B cell (primary cell): Measurements from ENCODE around the gene CDKN2D. TPM values are rescaled to one million over a fixed set of nuclear protein-coding genes. Genes with fewer than 3 reads are reported as not detected.

Source experiments
- ATAC-seq: fragments of 200-7000 bp; cut with Tn5 transposase; one replicate; pipeline ENCODE4 v1.10.0; 2021; ENCODE audit warnings: low read depth, mild to moderate bottlenecking, moderate number of reproducible peaks, moderate library complexity
- CTCF ChIA-PET: fragments of 350-600 bp; sonication (Branson Sonifier 250); formaldehyde crosslinking; loops from one replicate; lab custom pipeline; 2021; ENCODE audit warnings: antibody characterized with exemption, inconsistent platforms; lab: Charles Lee
- POLR2A ChIA-PET: fragments of 350-600 bp; sonication (Branson Sonifier 250); formaldehyde crosslinking; loops from one replicate; lab custom pipeline; 2021; ENCODE audit warnings: antibody characterized with exemption; lab: Charles Lee
- DNase-seq: peaks from one replicate; pipeline ENCODE4 v3.0.0; 2013
- H2AFZ ChIP-seq: 2 replicates; pipeline ENCODE4 v1.6.1; 2012; ENCODE audit warnings: mild to moderate bottlenecking, low read depth, low read length; ENCODE audit not compliant: insufficient read depth, poor library complexity, severe bottlenecking
- H3K27ac ChIP-seq, 2 donors: 1 replicate in 1 of 2; 2 replicates in 1 of 2; pipeline ENCODE4 v1.5.1; 2012 to 2013; ENCODE audit warnings: low read length in 2 of 2, mild to moderate bottlenecking in 2 of 2, moderate library complexity in 1 of 2
- H3K27me3 ChIP-seq, 4 experiments: fragments of 200-600 bp in 1 of 4; sonication (generic) in 1 of 4; replicated peaks in 1 of 4; 1 replicate in 2 of 4; 2 replicates in 2 of 4; pipeline versions ENCODE4 v1.6.1 to v1.7.0; 2013 to 2016; ENCODE audit warnings: low read length in 3 of 4, mild to moderate bottlenecking in 2 of 4, mixed read lengths in 1 of 4, moderate library complexity in 1 of 4; ENCODE audit not compliant: insufficient read depth in 4 of 4, control insufficient read depth in 3 of 4; ENCODE audit errors: control extremely low read depth in 1 of 4
- H3K36me3 ChIP-seq, 2 experiments: replicated peaks in 1 of 2; 1 replicate in 1 of 2; 2 replicates in 1 of 2; pipeline versions ENCODE4 v1.6.1 to v1.7.1; 2013; ENCODE audit warnings: low read length in 1 of 2; ENCODE audit not compliant: insufficient read depth in 2 of 2, control insufficient read depth in 1 of 2; ENCODE audit errors: control extremely low read depth in 1 of 2, extremely low read depth in 1 of 2
- H3K4me1 ChIP-seq, 2 donors: fragments of 200-600 bp in 1 of 2; sonication (generic) in 1 of 2; 1 replicate in 1 of 2; 2 replicates in 1 of 2; pipeline versions ENCODE4 v1.5.1 to v1.6.1; 2013 to 2017; ENCODE audit warnings: low read length in 2 of 2; ENCODE audit not compliant: control insufficient read depth in 2 of 2, insufficient read depth in 2 of 2
- H3K4me2 ChIP-seq: replicated peaks from 2 replicates; pipeline ENCODE3; 2012; ENCODE audit warnings: mild to moderate bottlenecking, low read depth, low read length; ENCODE audit not compliant: poor library complexity, severe bottlenecking
- H3K4me3 ChIP-seq, 5 experiments: fragments of 200-600 bp in 1 of 5; sonication (generic) in 1 of 5; 1 replicate in 3 of 5; 2 replicates in 2 of 5; pipeline versions ENCODE4 v1.5.1 to v1.7.0; 2011 to 2016; ENCODE audit warnings: low read length in 4 of 5, mild to moderate bottlenecking in 4 of 5, low read depth in 2 of 5, control low read depth in 1 of 5, moderate library complexity in 1 of 5; ENCODE audit not compliant: insufficient read depth in 1 of 5; ENCODE audit errors: control extremely low read depth in 1 of 5, extremely low read depth in 1 of 5
- H3K79me2 ChIP-seq: fragments of 200-600 bp; sonication (generic); one replicate; pipeline ENCODE4 v1.6.0; 2016; ENCODE audit warnings: low read length; ENCODE audit not compliant: control insufficient read depth, insufficient read depth
- H3K9ac ChIP-seq: fragments of 200-600 bp; sonication (generic); 2 replicates; pipeline ENCODE4 v1.6.1; 2017; ENCODE audit warnings: mild to moderate bottlenecking, low read length, moderate library complexity
- H3K9me3 ChIP-seq, 3 donors: one replicate each; pipeline versions ENCODE4 v1.6.1 to v1.7.1; 2013; ENCODE audit warnings: low read length in 2 of 3; ENCODE audit not compliant: control insufficient read depth in 2 of 3, insufficient read depth in 1 of 3; ENCODE audit errors: control extremely low read depth in 1 of 3
- H4K20me1 ChIP-seq: 2 replicates; pipeline ENCODE4 v1.6.0; 2012; ENCODE audit warnings: mild to moderate bottlenecking, low read length; ENCODE audit not compliant: insufficient read depth, control insufficient read depth, poor library complexity, severe bottlenecking
- H3K27ac Mint-ChIP-seq: one replicate; pipeline ENCODE4 v1.8.0; 2021; ENCODE audit warnings: mixed read lengths
- H3K27me3 Mint-ChIP-seq: one replicate; pipeline ENCODE4 v1.8.0; 2021; ENCODE audit warnings: mixed read lengths
- H3K4me1 Mint-ChIP-seq: one replicate; pipeline ENCODE4 v1.8.0; 2021; ENCODE audit warnings: mixed read lengths
- H3K4me3 Mint-ChIP-seq: one replicate; pipeline ENCODE4 v1.8.0; 2021; ENCODE audit warnings: mixed read lengths
- H3K9me3 Mint-ChIP-seq: one replicate; pipeline ENCODE4 v1.8.0; 2022; ENCODE audit warnings: mixed read lengths; ENCODE audit not compliant: insufficient read depth
- EZH2 ChIP-seq: IDR thresholded peaks from 2 replicates; pipeline ENCODE4 v1.6.1; 2012; ENCODE audit warnings: borderline replicate concordance, low read depth, mild to moderate bottlenecking, moderate library complexity, low read length; ENCODE audit not compliant: insufficient read depth, poor library complexity, severe bottlenecking
- WGBS: methylation state at CpG from one replicate; pipeline ENCODE4 v1.1.5; 2013; ENCODE audit warnings: missing lambda C conversion rate; ENCODE audit not compliant: insufficient coverage; 5-methylcytosine and 5-hydroxymethylcytosine counted together
- intact Hi-C: fragments of 100-400 bp; cut with micrococcal nuclease; formaldehyde crosslinking; loops from one replicate; pipeline ENCODE4 v1.10.0; 2022
- polyA plus RNA-seq: library from polyadenylated mRNA; depleted of rRNA; stranded (reverse); fragments of >200 nt; gene quantifications from 2 replicates; pipeline ENCODE4 v1.2.3, GENCODE V29; 2012
- total RNA-seq, 2 donors: library from RNA; stranded (reverse); fragments of 120-200 nt in 1 of 2; gene quantifications; 1 replicate in 1 of 2; 2 replicates in 1 of 2; pipeline versions ENCODE4 v1.2.3 to v1.2.4, GENCODE V29; 2013 to 2022
- TF ChIP-seq, protein P1 (sequence below): fragments of 200-600 bp; IDR thresholded peaks from one replicate; pipeline ENCODE4 v1.8.0; 2022; ENCODE audit warnings: antibody characterized with exemption, mild to moderate bottlenecking

The CDKN2D gene
- total and polyA plus RNA-seq, 2 donors (not counting 1 experiment from before 2014, with no cell fraction given) = 38.4 to 122 TPM

DNA sequence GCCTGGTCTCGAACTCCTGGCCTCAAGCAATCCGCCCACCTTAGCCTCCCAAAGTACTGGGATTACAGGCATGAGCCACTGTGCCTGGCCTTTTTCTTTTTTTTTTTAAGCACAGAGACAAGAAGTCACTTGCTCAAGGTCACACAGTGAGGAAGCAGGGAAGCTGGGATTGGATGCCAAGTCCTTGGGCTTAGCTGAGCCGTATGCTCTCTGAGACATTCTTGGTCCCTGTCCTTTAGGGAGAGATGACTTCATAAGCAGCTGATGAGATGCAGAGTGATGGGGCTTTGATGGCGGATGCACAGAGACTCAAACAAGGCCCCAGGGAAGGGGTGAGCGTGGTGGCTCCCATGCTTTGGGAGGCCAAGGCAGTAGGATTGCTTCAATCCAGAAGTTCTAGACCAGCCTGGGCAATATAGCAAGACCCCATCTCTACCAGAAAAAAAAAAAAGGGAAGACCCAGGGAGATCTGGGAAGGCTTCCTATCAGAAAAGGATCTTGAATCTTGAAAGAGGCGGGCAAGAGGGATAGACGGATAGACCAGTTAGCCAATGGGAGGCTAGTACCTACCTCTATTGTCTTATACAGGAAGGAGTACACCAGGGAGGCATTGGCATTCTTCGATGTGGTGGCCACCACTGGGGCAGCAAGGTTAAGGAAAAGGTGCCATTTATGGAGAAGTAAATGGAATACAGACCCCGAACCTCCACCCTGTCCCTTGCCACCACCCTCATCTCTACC is 14.4 kb upstream of the CDKN2D start:
- 94% methylated on average over 5 of the region's 9 CpGs for WGBS
- Histone ChIP-seq H3K36me3 (no peaks in the 10 kb centered on the region), H3K27me3 (no peaks in the 10 kb centered on the region), H2AFZ (no peak overlapping the region), H3K27ac (no peak overlapping the region), H4K20me1 (no peaks in the 10 kb centered on the region), H3K4me3 (no peak overlapping the region), H3K4me1 (peaks cover 4 to 8% of the 10 kb centered on the region in 2 donors), H3K9me3 (no peaks in the 10 kb centered on the region), H3K9ac (no peak overlapping the region), H3K4me2 (no peak overlapping the region), H3K79me2 (peaks cover 9% of the 10 kb centered on the region)
- no peak for TF ChIP-seq EZH2
- DNase-seq (no peak), ATAC-seq (no peak)
- H3K27me3 Mint-ChIP-seq = peaks cover 4% of the 10 kb centered on the region
- H3K9me3 Mint-ChIP-seq = no peaks in the 10 kb centered on the region
- H3K4me1 Mint-ChIP-seq = peaks cover 20% of the 10 kb centered on the region
- ChIA-PET CTCF (interaction anchor here (0.7 to 9.2 kb wide), 11 partner anchors 14 to 117 kb away, joined by 3 to 464 read pairs (median 16); partner anchors contain the start of gene QTRT1), POLR2A (interaction anchor here (0.5 to 0.7 kb wide), 2 partner anchors 36 to 62 kb away, joined by 3 to 9 read pairs; no protein-coding TSS in a partner anchor)
- intact Hi-C loops = loop anchor here (5.0 kb wide), 1 partner anchor 34 kb away; no protein-coding TSS in a partner anchor
- H3K4me3 Mint-ChIP-seq = no peak overlapping the region
- H3K27ac Mint-ChIP-seq = no peak overlapping the region

DNA sequence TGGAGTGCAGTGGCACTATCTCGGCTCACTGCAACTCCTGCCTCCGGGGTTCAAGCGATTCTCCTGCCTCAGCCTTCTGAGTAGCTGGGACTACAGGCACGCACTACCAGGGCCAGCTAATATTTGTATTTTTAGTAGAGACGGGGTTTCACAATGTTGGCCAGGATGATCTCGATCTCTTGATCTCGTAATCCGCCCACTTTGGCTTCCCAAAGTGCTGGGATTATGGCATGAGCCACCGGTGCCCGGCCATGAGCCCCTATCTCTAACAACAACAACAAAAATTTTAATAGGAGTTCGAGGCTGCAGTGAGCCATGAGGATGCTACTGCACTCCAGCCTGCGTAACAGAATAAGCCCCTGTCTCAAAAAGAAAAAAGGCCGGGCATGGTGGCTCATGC is 13.3 kb upstream of the CDKN2D start:
- H3K4me3 Mint-ChIP-seq = no peak overlapping the region
- TF ChIP-seq, protein P1, sequence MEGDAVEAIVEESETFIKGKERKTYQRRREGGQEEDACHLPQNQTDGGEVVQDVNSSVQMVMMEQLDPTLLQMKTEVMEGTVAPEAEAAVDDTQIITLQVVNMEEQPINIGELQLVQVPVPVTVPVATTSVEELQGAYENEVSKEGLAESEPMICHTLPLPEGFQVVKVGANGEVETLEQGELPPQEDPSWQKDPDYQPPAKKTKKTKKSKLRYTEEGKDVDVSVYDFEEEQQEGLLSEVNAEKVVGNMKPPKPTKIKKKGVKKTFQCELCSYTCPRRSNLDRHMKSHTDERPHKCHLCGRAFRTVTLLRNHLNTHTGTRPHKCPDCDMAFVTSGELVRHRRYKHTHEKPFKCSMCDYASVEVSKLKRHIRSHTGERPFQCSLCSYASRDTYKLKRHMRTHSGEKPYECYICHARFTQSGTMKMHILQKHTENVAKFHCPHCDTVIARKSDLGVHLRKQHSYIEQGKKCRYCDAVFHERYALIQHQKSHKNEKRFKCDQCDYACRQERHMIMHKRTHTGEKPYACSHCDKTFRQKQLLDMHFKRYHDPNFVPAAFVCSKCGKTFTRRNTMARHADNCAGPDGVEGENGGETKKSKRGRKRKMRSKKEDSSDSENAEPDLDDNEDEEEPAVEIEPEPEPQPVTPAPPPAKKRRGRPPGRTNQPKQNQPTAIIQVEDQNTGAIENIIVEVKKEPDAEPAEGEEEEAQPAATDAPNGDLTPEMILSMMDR = no peak
- no peak for TF ChIP-seq EZH2
- H3K4me1 Mint-ChIP-seq = peaks cover 16% of the 10 kb centered on the region
- Histone ChIP-seq H3K27ac (no peak overlapping the region), H3K4me2 (no peak overlapping the region), H3K4me3 (no peak overlapping the region), H3K4me1 (peaks cover 4 to 8% of the 10 kb centered on the region in 2 donors), H4K20me1 (no peaks in the 10 kb centered on the region), H3K36me3 (no peaks in the 10 kb centered on the region), H3K27me3 (no peaks in the 10 kb centered on the region), H3K9ac (no peak overlapping the region), H3K9me3 (no peaks in the 10 kb centered on the region), H3K79me2 (peaks cover 9% of the 10 kb centered on the region), H2AFZ (no peak overlapping the region)
- ATAC-seq = no peak
- no peak overlapping the region for H3K27ac Mint-ChIP-seq
- WGBS = 94% methylated on average over 13 of the region's 13 CpGs
- CTCF ChIA-PET = interaction anchor here (0.7 to 9.2 kb wide), 28 partner anchors 9 to 135 kb away, joined by 3 to 464 read pairs (median 10); partner anchors contain the start of gene QTRT1
- no peaks in the 10 kb centered on the region for H3K27me3 Mint-ChIP-seq
- no peaks in the 10 kb centered on the region for H3K9me3 Mint-ChIP-seq
- intact Hi-C loops = loop anchor here (5.0 kb wide), 1 partner anchor 35 kb away; no protein-coding TSS in a partner anchor
- POLR2A ChIA-PET = interaction anchor here (0.7 to 2.5 kb wide), 4 partner anchors 21 to 64 kb away, joined by 3 to 29 read pairs (median 6); no protein-coding TSS in a partner anchor
- no peak for DNase-seq
